GM06990 (cell line): Measurements from ENCODE around the gene ENOX2.

Experiments
- DNase-seq: peaks from one replicate; pipeline ENCODE4 v3.0.0-alpha.2; 2011; ENCODE audit not compliant: insufficient read length; ENCODE audit errors: extremely low read depth
- H3K27me3 ChIP-seq: replicated peaks from 2 replicates; pipeline ENCODE4 v1.6.0; 2011; ENCODE audit warnings: low read length; ENCODE audit not compliant: control insufficient read depth, insufficient read depth
- H3K36me3 ChIP-seq: 2 replicates; pipeline ENCODE4 v1.5.1; 2011; ENCODE audit warnings: low read length; ENCODE audit not compliant: control insufficient read depth, insufficient read depth
- H3K4me3 ChIP-seq: replicated peaks from 2 replicates; pipeline ENCODE4 v1.5.1; 2011; ENCODE audit warnings: low read depth, mild to moderate bottlenecking, control low read depth, low read length
- TF ChIP-seq, protein P1 (sequence below): IDR thresholded peaks from 2 replicates; pipeline ENCODE4 v1.5.1; 2011; ENCODE audit warnings: low read length, control low read depth, mild to moderate bottlenecking, inconsistent platforms; ENCODE audit not compliant: insufficient read depth, poor library complexity, severe bottlenecking

ENOX2 gene

GRCh38 chrX:130658310-130658709 lies 244.7 kb downstream of the ENOX2 start:
- TF ChIP-seq, protein P1, sequence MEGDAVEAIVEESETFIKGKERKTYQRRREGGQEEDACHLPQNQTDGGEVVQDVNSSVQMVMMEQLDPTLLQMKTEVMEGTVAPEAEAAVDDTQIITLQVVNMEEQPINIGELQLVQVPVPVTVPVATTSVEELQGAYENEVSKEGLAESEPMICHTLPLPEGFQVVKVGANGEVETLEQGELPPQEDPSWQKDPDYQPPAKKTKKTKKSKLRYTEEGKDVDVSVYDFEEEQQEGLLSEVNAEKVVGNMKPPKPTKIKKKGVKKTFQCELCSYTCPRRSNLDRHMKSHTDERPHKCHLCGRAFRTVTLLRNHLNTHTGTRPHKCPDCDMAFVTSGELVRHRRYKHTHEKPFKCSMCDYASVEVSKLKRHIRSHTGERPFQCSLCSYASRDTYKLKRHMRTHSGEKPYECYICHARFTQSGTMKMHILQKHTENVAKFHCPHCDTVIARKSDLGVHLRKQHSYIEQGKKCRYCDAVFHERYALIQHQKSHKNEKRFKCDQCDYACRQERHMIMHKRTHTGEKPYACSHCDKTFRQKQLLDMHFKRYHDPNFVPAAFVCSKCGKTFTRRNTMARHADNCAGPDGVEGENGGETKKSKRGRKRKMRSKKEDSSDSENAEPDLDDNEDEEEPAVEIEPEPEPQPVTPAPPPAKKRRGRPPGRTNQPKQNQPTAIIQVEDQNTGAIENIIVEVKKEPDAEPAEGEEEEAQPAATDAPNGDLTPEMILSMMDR, result no peak
- no peaks in the 10 kb centered on the region for H3K36me3 ChIP-seq
- no peak for DNase-seq
- no peak overlapping the region for H3K4me3 ChIP-seq
- no peaks in the 10 kb centered on the region for H3K27me3 ChIP-seq

- H3K36me3 ChIP-seq, result no peaks in the 10 kb centered on the region
- TF ChIP-seq, protein P1, result no peak
- H3K27me3 ChIP-seq, result no peaks in the 10 kb centered on the region
- no peak for DNase-seq
- H3K4me3 ChIP-seq, result no peak overlapping the region
Observed at GRCh38 chrX:130654409-130654950, 248.5 kb downstream of the ENOX2 start.

GRCh38 chrX:130652824-130653578 lies 250.0 kb downstream of the ENOX2 start:
- Histone ChIP-seq H3K4me3 (no peak overlapping the region), H3K27me3 (no peaks in the 10 kb centered on the region), H3K36me3 (no peaks in the 10 kb centered on the region)
- DNase-seq, result no peak
- TF ChIP-seq, protein P1, result no peak

GRCh38 chrX:130649738-130650137 lies 253.3 kb downstream of the ENOX2 start:
- no peak for DNase-seq
- Histone ChIP-seq H3K36me3 (no peaks in the 10 kb centered on the region), H3K27me3 (no peaks in the 10 kb centered on the region), H3K4me3 (no peak overlapping the region)
- TF ChIP-seq, protein P1, result no peak

GRCh38 chrX:130647468-130647867 lies 255.5 kb downstream of the ENOX2 start:
- H3K36me3 ChIP-seq, result no peaks in the 10 kb centered on the region
- H3K4me3 ChIP-seq, result no peak overlapping the region
- no peaks in the 10 kb centered on the region for H3K27me3 ChIP-seq
- no peak for DNase-seq
- TF ChIP-seq, protein P1, result no peak
